Osteoblast (primary cell): ENCODE data around the gene NPEPL1. TPM values are rescaled to one million over a fixed set of nuclear protein-coding genes. Genes with fewer than 3 reads are reported as not detected.

ENCODE experiments used
- DNase-seq: peaks from one replicate; pipeline ENCODE4 v3.0.0; 2011; ENCODE audit warnings: low spot score, mixed read lengths; ENCODE audit not compliant: insufficient read length; ENCODE audit errors: missing footprints
- H2AFZ ChIP-seq: 2 replicates; pipeline ENCODE4 v1.6.0; 2011; ENCODE audit warnings: mild to moderate bottlenecking, low read length
- H3K27ac ChIP-seq: 2 replicates; pipeline ENCODE4 v1.5.1; 2011; ENCODE audit warnings: mild to moderate bottlenecking, low read depth, low read length, moderate library complexity
- H3K27me3 ChIP-seq: 2 replicates; pipeline ENCODE4 v1.6.0; 2012; ENCODE audit warnings: mild to moderate bottlenecking, control low read depth, inconsistent platforms, low read length, moderate library complexity; ENCODE audit not compliant: insufficient read depth
- H3K36me3 ChIP-seq: 2 replicates; pipeline ENCODE4 v1.5.1; 2011; ENCODE audit warnings: mild to moderate bottlenecking, low read length, control low read depth, moderate library complexity; ENCODE audit not compliant: insufficient read depth
- H3K4me1 ChIP-seq: 2 replicates; pipeline ENCODE4 v1.5.1; 2011; ENCODE audit warnings: mild to moderate bottlenecking, low read length, control low read depth, moderate library complexity; ENCODE audit not compliant: insufficient read depth
- H3K4me2 ChIP-seq: 2 replicates; pipeline ENCODE4 v1.6.0; 2011; ENCODE audit warnings: mild to moderate bottlenecking, low read length; ENCODE audit not compliant: insufficient read depth
- H3K4me3 ChIP-seq: fragments of 200-600 bp; sonication (generic); 3 replicates; pipeline ENCODE4 v1.5.1; 2012; ENCODE audit warnings: mild to moderate bottlenecking, low read length, inconsistent platforms; ENCODE audit not compliant: insufficient read depth
- H3K79me2 ChIP-seq: 2 replicates; pipeline ENCODE4 v1.6.0; 2012; ENCODE audit warnings: mild to moderate bottlenecking, low read length, control low read depth, inconsistent platforms; ENCODE audit not compliant: insufficient read depth
- H3K9me3 ChIP-seq: 2 replicates; pipeline ENCODE4 v1.5.1; 2011; ENCODE audit warnings: low read depth, low read length, control low read depth
- H4K20me1 ChIP-seq: 2 replicates; pipeline ENCODE4 v1.6.0; 2012; ENCODE audit warnings: mild to moderate bottlenecking, low read length, control low read depth; ENCODE audit not compliant: insufficient read depth
- total RNA-seq: library from RNA; depleted of rRNA; stranded (reverse); fragments of >200 nt; gene quantifications from 2 replicates; pipeline ENCODE4 v1.2.3, GENCODE V29; 2012
- TF ChIP-seq, protein P1 (sequence below): IDR thresholded peaks from 2 replicates; pipeline ENCODE4 v1.5.1; 2011; ENCODE audit warnings: mild to moderate bottlenecking, low read depth, low read length, moderate library complexity; ENCODE audit errors: extremely low read depth

NPEPL1 gene
- total RNA-seq, 1 donor, result 29.7 TPM

DNA sequence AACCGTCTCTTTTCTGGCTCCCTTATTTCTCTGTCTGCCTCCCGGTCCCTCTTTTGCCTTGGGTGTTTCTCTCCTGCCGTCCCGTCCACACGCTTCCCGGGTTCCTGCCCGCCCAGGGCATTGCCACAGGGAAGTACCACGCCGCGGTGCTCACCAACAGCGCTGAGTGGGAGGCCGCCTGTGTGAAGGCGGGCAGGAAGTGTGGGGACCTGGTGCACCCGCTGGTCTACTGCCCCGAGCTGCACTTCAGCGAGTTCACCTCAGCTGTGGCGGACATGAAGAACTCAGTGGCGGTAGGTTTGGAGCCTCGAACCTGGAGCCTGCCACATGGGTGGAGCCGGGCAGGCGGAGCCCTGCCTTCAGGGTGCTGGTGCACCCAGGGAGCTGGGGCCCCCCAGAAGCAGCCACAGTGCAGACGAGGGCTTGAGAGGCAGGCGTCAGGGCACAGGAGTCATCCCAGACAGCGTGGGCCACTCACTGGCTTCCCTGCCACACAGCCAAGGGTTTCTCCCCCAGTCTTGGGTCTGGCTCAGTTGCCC, 21.3 kb downstream of the NPEPL1 start:
- no peaks in the 10 kb centered on the region for H3K9me3 ChIP-seq
- no peaks in the 10 kb centered on the region for H3K36me3 ChIP-seq
- H2AFZ ChIP-seq, result no peak overlapping the region
- no peak overlapping the region for H3K4me2 ChIP-seq
- no peaks in the 10 kb centered on the region for H3K79me2 ChIP-seq
- H3K4me1 ChIP-seq, result no peaks in the 10 kb centered on the region
- no peak overlapping the region for H3K27ac ChIP-seq
- peak; percentile 62 for DNase-seq
- H3K4me3 ChIP-seq, result no peak overlapping the region
- TF ChIP-seq, protein P1, sequence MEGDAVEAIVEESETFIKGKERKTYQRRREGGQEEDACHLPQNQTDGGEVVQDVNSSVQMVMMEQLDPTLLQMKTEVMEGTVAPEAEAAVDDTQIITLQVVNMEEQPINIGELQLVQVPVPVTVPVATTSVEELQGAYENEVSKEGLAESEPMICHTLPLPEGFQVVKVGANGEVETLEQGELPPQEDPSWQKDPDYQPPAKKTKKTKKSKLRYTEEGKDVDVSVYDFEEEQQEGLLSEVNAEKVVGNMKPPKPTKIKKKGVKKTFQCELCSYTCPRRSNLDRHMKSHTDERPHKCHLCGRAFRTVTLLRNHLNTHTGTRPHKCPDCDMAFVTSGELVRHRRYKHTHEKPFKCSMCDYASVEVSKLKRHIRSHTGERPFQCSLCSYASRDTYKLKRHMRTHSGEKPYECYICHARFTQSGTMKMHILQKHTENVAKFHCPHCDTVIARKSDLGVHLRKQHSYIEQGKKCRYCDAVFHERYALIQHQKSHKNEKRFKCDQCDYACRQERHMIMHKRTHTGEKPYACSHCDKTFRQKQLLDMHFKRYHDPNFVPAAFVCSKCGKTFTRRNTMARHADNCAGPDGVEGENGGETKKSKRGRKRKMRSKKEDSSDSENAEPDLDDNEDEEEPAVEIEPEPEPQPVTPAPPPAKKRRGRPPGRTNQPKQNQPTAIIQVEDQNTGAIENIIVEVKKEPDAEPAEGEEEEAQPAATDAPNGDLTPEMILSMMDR, result no peak
- H4K20me1 ChIP-seq, result no peaks in the 10 kb centered on the region
- H3K27me3 ChIP-seq, result no peaks in the 10 kb centered on the region

DNA sequence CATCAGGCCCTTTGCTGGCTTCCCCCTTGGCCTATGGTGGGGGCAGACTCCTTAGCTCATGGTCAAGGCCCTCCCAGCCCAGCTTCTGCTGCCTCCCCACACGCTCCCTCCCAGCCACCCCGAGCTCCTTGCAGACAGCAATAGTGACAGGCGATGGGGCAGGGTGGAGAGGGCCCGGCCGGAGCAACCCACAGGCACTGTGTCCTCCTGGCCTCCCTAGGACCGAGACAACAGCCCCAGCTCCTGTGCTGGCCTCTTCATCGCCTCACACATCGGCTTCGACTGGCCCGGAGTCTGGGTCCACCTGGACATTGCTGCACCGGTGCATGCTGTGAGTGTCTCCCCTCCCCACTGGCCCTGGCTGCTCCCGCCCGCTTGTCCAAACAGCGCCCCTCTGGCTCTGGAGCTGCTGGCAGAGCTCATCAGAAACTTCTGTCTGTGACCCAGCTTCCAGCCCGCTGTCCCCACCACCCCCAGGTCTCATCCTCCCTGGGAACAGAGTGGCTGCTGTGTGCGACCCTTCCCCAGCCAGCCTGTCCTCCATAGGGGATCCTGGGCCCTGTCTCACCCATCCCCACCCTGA, 21.8 kb downstream of the NPEPL1 start:
- Histone ChIP-seq H3K79me2 (no peaks in the 10 kb centered on the region), H3K9me3 (no peaks in the 10 kb centered on the region), H3K27me3 (peaks cover 3% of the 10 kb centered on the region), H3K4me2 (no peak overlapping the region), H3K36me3 (no peaks in the 10 kb centered on the region), H3K27ac (no peak overlapping the region), H4K20me1 (no peaks in the 10 kb centered on the region), H2AFZ (no peak overlapping the region), H3K4me1 (no peaks in the 10 kb centered on the region), H3K4me3 (no peak overlapping the region)
- TF ChIP-seq, protein P1, result no peak
- peak; percentile 35 for DNase-seq

DNA sequence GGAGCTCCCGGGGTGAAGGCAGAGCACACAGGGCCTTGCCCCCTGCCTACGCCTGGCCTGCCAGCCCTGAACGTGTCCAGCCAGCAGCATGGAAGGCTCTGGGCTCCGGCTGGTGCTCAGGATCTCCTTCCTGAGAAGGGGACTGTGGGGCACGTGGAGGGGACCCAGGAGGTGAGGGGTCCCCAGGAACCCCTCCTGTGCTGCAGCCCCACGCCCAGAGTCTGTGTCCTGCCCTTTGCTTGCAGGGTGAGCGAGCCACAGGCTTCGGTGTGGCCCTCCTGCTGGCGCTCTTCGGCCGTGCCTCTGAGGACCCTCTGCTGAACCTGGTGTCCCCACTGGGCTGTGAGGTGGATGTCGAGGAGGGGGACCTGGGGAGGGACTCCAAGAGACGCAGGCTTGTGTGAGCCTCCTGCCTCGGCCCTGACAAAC, 22.3 kb downstream of the NPEPL1 start:
- TF ChIP-seq, protein P1, result no peak
- no peaks in the 10 kb centered on the region for H3K36me3 ChIP-seq
- peak; percentile 52 for DNase-seq
- H3K79me2 ChIP-seq, result no peaks in the 10 kb centered on the region
- no peak overlapping the region for H3K4me2 ChIP-seq
- H3K27me3 ChIP-seq, result peaks cover 3% of the 10 kb centered on the region
- H3K9me3 ChIP-seq, result no peaks in the 10 kb centered on the region
- no peak overlapping the region for H3K4me3 ChIP-seq
- H4K20me1 ChIP-seq, result no peaks in the 10 kb centered on the region
- H3K27ac ChIP-seq, result no peak overlapping the region
- no peaks in the 10 kb centered on the region for H3K4me1 ChIP-seq
- H2AFZ ChIP-seq, result no peak overlapping the region

DNA sequence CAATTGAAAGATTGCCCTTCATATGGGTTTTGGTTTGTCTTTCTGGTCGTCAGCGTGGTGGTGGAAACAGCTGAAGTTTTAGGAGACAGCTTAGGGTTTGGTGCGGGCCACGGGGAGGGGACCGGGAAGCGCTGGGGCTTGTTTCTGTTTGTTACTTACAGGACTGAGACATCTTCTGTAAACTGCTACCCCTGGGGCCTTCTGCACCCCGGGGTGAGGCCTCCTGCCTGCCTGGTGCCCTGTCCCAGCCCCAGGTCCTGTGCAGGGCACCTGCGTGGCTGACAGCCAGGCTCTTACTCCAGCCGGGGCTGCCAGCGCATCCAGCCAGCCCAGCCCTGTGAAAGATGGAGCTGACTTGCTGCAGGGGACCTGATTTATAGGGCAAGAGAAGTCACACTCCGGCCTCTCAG, 22.8 kb downstream of the NPEPL1 start:
- Histone ChIP-seq H3K27me3 (peaks cover 3% of the 10 kb centered on the region), H4K20me1 (no peaks in the 10 kb centered on the region), H3K4me2 (no peak overlapping the region), H3K4me3 (no peak overlapping the region), H2AFZ (no peak overlapping the region), H3K79me2 (no peaks in the 10 kb centered on the region), H3K9me3 (no peaks in the 10 kb centered on the region), H3K4me1 (no peaks in the 10 kb centered on the region), H3K36me3 (no peaks in the 10 kb centered on the region), H3K27ac (no peak overlapping the region)
- peak; percentile 68 for DNase-seq
- TF ChIP-seq, protein P1, result no peak
